Breast epithelium (tissue), 4 donors: Measurements from ENCODE around the gene SYT13. TPM values are rescaled to one million over a fixed set of nuclear protein-coding genes. Genes with fewer than 3 reads are reported as not detected.

Source experiments
- DNase-seq, 2 donors: peaks; one replicate each; pipeline ENCODE4 v3.0.0-alpha.2; 2019; ENCODE audit warnings: low spot score in 2 of 2
- H3K27ac ChIP-seq, 2 donors: fragments of 200-600 bp; sonication (generic) in 1 of 2; one replicate each; pipeline ENCODE4 v1.5.1; 2016 to 2019; ENCODE audit warnings: mild to moderate bottlenecking in 1 of 2
- H3K27me3 ChIP-seq, 2 donors: fragments of 200-600 bp; sonication (generic) in 1 of 2; one replicate each; pipeline versions ENCODE4 v1.5.1 to v1.6.0; 2017 to 2019; ENCODE audit warnings: control low read depth in 1 of 2, mild to moderate bottlenecking in 1 of 2
- H3K36me3 ChIP-seq: fragments of 200-600 bp; one replicate; pipeline ENCODE4 v1.5.1; 2019
- H3K4me1 ChIP-seq, 2 donors: fragments of 200-600 bp; sonication (generic); one replicate each; pipeline ENCODE4 v1.5.1; 2016 to 2019; ENCODE audit warnings: control low read depth in 1 of 2
- H3K4me3 ChIP-seq, 3 donors: fragments of 200-600 bp; sonication (generic); 1 replicate in 2 of 3; 2 replicates in 1 of 3; pipeline ENCODE4 v1.5.1; 2016 to 2019; ENCODE audit warnings: mild to moderate bottlenecking in 3 of 3, moderate library complexity in 2 of 3
- H3K9me3 ChIP-seq, 2 donors: fragments of 200-600 bp; sonication (generic) in 1 of 2; one replicate each; pipeline ENCODE4 v1.5.1; 2016 to 2019; ENCODE audit warnings: control low read depth in 1 of 2
- POLR2A ChIP-seq: fragments of 450-650 bp; IDR thresholded peaks from one replicate; pipeline ENCODE4 v1.6.1; 2016; ENCODE audit warnings: antibody characterized with exemption, mild to moderate bottlenecking, moderate library complexity
- POLR2AphosphoS5 ChIP-seq, 3 donors: sonication (generic); formaldehyde crosslinking; IDR thresholded peaks; one replicate each; pipeline ENCODE4 v1.6.1; 2017; ENCODE audit warnings: antibody characterized with exemption in 3 of 3
- intact Hi-C: fragments of 100-400 bp; cut with DNase I; formaldehyde crosslinking; loops from one replicate; pipeline ENCODE4 v1.15.1; 2023; ENCODE audit warnings: low total_unique reads
- total RNA-seq, 3 donors: library from RNA; depleted of rRNA; stranded (reverse); fragments of >200 nt; gene quantifications; one replicate each; pipeline ENCODE4 v1.1.0, GENCODE V29; 2016
- TF ChIP-seq, protein P1 (sequence below), 3 donors: fragments of 450-650 bp; IDR thresholded peaks; one replicate each; pipeline ENCODE4 v1.5.1; 2016 to 2017; ENCODE audit warnings: antibody characterized with exemption in 3 of 3, mild to moderate bottlenecking in 3 of 3, moderate library complexity in 3 of 3

Gene SYT13
- total RNA-seq, 3 donors from 2014 or later, result 0.29 to 0.33 TPM; not detected in 1

DNA sequence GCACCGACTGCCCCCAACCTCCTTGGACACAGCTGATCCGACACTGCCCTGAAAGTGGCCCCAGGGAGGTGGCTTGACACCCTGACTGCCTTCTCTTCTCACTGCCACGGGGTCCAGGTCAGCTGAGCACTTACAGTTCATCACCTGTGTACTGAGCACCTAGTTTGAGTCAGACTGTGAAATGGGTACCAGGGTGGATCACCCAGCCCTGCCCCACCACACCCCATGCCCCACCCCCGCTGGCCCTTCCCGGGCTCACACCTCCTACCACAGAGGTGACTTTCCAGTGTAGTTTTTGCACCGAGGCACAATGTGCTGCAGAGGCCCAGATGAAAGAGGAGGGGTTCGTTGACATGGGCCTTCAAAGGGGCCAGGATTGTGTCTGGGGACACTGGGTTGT lies 80.2 kb downstream of the SYT13 start:
- Histone ChIP-seq H3K36me3 (no peaks in the 10 kb centered on the region), H3K4me1 (peaks cover 0 to 4% of the 10 kb centered on the region in 2 donors), H3K27ac (no peak overlapping the region), H3K4me3 (no peak overlapping the region), H3K27me3 (no peaks in the 10 kb centered on the region), H3K9me3 (peaks cover 0 to 3% of the 10 kb centered on the region in 2 donors)
- TF ChIP-seq POLR2AphosphoS5 (IDR thresholded peaks at IDR 0.05) (no peak), POLR2A (no peak)
- TF ChIP-seq, protein P1, sequence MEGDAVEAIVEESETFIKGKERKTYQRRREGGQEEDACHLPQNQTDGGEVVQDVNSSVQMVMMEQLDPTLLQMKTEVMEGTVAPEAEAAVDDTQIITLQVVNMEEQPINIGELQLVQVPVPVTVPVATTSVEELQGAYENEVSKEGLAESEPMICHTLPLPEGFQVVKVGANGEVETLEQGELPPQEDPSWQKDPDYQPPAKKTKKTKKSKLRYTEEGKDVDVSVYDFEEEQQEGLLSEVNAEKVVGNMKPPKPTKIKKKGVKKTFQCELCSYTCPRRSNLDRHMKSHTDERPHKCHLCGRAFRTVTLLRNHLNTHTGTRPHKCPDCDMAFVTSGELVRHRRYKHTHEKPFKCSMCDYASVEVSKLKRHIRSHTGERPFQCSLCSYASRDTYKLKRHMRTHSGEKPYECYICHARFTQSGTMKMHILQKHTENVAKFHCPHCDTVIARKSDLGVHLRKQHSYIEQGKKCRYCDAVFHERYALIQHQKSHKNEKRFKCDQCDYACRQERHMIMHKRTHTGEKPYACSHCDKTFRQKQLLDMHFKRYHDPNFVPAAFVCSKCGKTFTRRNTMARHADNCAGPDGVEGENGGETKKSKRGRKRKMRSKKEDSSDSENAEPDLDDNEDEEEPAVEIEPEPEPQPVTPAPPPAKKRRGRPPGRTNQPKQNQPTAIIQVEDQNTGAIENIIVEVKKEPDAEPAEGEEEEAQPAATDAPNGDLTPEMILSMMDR (IDR thresholded peaks at IDR 0.05), result no peak
- intact Hi-C loops, result no loop called here
- DNase-seq, result no peak

DNA sequence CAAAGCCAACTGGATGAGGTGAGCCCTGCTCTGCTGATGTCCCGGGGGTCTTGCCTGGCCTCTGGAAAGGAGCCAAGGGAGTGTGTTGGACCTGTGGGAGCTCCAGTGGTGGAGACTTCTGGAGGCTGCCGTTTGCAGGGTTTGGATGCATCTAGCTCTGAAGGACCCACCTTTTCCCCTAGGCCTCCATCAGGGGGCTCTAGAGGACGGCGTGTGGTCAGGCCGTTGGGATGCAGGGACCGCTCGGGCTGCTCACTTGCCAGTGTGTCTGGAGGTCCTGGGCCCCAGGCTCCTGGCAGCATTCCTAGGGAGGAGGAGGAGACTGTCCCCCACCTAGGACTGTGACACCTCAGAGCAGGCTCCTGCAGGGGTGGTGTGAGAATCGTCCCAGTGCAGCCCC lies 81.4 kb downstream of the SYT13 start:
- no peaks in the 10 kb centered on the region for H3K36me3 ChIP-seq
- no peaks in the 10 kb centered on the region for H3K4me1 ChIP-seq
- intact Hi-C loops, result no loop called here
- peaks cover 0 to 3% of the 10 kb centered on the region in 2 donors for H3K9me3 ChIP-seq
- TF ChIP-seq, protein P1 (IDR thresholded peaks at IDR 0.05), result no peak
- no peak for TF ChIP-seq POLR2A
- TF ChIP-seq POLR2AphosphoS5 (IDR thresholded peaks at IDR 0.05), result no peak
- H3K27ac ChIP-seq, result no peak overlapping the region
- H3K27me3 ChIP-seq, result no peaks in the 10 kb centered on the region
- DNase-seq, result no peak
- H3K4me3 ChIP-seq, result no peak overlapping the region

GRCh38 chr11:45193695-45194094 lies 92.4 kb downstream of the SYT13 start:
- Histone ChIP-seq H3K9me3 (no peaks in the 10 kb centered on the region), H3K4me1 (no peaks in the 10 kb centered on the region), H3K4me3 (no peak overlapping the region), H3K27ac (no peak overlapping the region), H3K27me3 (no peaks in the 10 kb centered on the region), H3K36me3 (no peaks in the 10 kb centered on the region)
- intact Hi-C loops, result no loop called here
- no peak for TF ChIP-seq POLR2A
- TF ChIP-seq, protein P1 (IDR thresholded peaks at IDR 0.05), result no peak
- TF ChIP-seq POLR2AphosphoS5 (IDR thresholded peaks at IDR 0.05), result no peak
- no peak for DNase-seq

Other genes with a start within 250 kb of the SYT13 start
- 10 to 100 TPM in 2 of 3 donors, 1 to 10 TPM in 1; 6.9 to 10.9 (median 10.8) TPM for gene PRDM11, start 139.7 kb downstream of the SYT13 start, total RNA-seq